Stimulated activated CD4-positive, alpha-beta T cell treated with anti-CD3 and anti-CD28 coated beads, Interleukin-2, amount 100 ng/mL, for 48 hours (primary cell): ENCODE data around the gene RNF181.
"Not testable (repeated sequence)": the region's sequence is repeated elsewhere in the genome, so short reads cannot be mapped to it uniquely, and the experiment has no call there.

Experiments
- DNase-seq, 2 donors: peaks; one replicate each; pipeline ENCODE4 v3.0.0-alpha.2; 2020

Gene RNF181

DNA sequence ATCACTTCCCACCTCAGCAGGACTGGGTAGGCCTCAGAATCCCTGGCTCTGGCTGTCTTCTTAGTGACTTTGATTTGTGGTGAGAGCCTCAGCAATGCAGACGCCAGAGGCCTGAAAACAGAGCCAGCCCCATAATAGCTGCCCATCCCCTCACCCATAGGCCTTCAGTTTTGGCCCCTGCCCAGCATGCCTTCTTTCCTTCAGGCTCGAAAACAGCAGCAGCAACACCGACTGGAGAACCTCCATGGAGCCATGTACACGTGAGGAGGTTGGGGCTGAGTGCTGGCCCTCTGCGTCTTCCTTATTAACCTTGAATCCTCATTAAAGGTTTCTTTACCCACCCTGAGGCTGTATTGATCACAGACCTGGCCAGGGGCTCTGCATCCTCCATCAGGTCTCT, 1.7 kb downstream of the RNF181 start:
- DNase-seq: no peak

- no peak for DNase-seq
Observed at GRCh38 chr2:85598594-85599340, 3.2 kb downstream of the RNF181 start.

DNA sequence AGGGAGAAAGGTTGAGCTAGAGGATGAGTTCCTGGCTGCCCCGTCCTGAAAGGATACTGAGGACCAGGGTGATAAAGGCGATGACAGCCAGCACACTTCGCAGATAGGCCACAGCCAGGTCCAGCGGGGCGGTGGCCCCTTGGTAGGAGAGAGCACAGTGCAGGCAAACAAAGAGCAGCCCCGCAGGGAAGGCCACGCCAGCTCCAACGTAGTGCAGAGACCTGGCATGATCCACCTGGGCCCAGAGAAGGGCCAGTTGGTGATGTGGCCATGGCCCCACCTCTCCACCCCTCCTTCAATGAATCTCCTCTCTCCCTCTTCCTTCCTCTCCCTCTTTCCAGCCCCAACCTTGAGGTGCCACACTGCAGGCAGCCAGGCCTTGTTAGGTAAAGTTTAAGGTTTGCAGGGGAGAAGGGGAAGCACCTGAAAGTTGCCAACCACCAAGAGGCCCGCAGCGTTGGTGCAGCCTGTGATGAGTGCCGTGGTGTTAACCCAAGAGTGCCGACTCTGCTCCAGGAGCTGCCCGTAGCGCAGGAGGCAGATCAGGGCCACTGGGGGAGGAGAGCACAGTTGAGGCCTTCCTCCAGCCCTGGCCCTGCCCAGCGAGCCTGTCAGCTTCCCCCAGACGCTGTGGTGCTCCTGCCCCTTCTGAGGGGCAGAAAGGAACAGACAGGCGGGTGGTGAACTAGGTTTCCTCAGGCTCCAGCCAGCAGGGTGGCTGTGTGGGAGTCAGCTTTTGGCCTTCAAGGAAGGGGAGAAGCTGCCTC, 4.1 kb downstream of the RNF181 start:
- no peak for DNase-seq

DNA sequence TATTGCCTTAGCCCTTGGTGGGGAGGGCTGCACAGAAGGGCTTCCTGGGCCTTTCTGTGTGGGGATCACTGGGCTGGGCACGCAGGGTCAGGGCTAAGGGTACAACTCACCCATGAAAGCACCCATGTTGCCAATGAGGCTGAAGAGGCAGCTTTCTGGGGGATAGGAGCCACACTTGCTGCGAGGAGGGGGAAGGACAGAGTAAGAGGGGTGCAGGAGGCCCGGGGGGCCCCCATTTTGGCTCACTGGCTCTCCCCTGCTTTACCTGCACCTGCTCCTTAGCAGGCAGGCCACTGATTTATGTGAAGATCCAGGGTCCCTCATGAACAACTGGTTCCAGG, 4.7 kb downstream of the RNF181 start:
- no peak for DNase-seq

GRCh38 chr2:85600951-85601770, 5.6 kb downstream of the RNF181 start:
- DNase-seq: no peak

GRCh38 chr2:85601771-85602475, 6.4 kb downstream of the RNF181 start:
- DNase-seq: no peak

DNA sequence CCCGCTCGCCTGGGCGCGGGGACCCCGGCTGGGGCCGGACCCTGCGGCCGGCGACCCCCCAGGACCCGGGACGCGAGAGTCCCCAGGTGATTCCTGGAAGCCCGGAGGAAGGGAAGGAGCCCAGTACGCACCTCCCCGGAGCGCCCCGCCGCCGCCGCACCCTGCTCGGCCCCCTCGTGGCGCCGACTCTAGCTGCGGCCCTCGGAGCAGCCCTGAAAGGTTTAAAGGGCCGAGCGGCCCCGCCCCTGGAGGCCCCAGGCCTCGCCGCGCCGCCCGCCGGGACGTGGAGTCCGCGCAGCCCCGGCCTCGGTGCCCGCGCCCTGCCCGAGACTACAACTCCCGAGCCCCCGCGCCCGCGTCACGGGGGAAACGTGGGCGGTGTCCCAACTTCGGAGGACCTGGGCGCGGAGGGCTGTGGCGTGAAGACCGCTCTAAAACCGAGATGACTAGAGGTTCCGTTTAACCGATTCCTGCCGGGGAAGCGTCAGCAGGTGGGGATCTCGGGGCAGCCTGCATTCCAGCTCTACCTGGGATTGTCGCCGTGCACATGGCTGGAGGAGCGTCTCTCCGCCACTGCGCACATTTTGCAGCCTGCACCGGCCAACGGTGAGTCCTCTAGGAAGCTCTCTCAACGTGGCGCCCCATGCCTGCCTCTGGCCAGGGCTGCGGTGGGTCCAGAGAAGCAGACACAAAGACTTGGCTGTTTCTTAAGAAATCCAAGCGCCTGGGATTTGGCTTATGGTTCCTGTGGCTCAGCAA, 7.1 kb downstream of the RNF181 start, which contains the start of gene TMEM150A:
TSS of gene TMEM150A (minus strand) at position 223 of the 759 bp plus-strand sequence. CDS start 750 bp downstream, outside the sequence.
- peak; percentile 81 to 84 for DNase-seq

DNA sequence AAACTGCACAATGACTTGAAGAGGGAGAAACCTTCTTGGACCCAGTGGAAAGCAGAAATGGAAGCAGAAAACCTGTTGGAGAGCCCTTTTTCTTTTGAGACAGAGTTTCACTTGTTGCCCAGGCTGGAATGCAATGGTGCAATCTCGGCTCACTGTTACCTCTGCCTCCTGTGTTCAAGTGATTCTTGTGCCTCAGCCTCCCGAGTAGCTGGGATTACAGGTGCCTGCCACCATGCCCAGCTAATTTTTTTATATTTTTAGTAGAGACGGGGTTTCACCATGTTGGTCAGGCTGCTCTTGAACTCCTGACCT, 8.5 kb downstream of the RNF181 start:
- DNase-seq: not testable (repeated sequence)

DNA sequence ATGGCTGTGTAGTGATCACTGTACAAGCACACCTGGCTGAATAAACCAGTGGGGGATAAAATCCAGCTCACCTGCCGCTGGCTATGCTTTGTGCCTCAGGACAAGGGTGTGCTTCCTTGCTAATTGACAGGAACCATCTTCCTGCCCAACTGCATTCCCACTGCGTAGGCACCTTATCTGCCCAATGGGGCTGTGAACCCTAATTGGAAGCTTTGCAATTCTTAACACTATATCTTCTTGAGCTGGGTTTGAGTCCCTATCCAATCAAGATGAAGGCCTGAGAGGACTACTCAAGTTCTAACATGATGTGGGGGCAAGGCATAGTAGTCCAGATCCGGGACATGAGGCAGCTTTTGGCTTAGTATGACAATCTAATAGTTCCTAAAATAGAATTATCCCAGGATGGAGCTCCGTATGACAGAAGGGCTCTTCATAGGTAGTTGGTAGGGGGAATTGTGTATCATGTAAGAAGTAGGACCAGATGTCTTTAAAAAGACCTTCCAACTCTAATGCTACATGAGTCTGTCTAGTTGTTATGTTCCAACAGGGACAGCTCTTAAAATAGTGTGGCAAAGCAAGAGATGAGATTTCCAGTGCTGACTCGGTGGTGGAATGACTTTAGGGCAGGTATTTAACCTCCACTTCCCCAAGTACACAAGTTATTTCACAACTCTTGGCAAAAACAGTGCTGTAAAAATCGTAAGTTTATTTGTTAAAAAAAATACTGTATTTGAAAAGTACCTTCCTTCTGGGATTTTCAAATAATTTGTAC, 9.2 kb downstream of the RNF181 start:
- no peak for DNase-seq

- no peak for DNase-seq
Observed at GRCh38 chr2:85605406-85606115, 10.0 kb downstream of the RNF181 start.

- DNase-seq: no peak
Observed at GRCh38 chr2:85606116-85606455, 10.5 kb downstream of the RNF181 start.

GRCh38 chr2:85607268-85608215, 12.0 kb downstream of the RNF181 start:
- DNase-seq: no peak

GRCh38 chr2:85611217-85611704, 15.7 kb downstream of the RNF181 start:
- DNase-seq: no peak

GRCh38 chr2:85611705-85612587, 16.4 kb downstream of the RNF181 start, which contains the start of gene C2orf68:
C2orf68 (minus strand) TSS chr2:85612066; CDS start chr2:85611984, 82 bp downstream.
- DNase-seq: peak; percentile 80 to 86

GRCh38 chr2:85613717-85614515, 18.4 kb downstream of the RNF181 start:
- DNase-seq: no peak

DNA sequence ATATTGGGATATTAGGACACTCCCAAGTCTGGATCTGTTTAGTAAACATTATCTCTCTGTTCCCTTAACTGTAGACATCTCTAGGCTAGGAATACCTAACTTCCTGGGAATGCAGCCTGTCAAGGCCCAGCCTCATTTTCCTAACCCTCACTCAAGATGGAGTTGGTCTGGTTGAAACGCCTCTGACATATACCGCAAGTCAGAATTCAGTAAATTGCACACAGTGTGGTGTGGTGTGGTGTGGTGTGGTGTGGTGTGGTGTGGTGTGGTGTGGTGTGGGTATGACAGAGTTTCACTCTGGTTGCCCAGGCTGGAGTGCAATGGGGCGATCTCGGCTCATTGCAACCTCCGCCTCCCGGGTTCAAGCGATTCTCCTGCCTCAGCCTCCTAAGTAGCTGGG, 19.2 kb downstream of the RNF181 start:
- DNase-seq: not testable (repeated sequence)

- no peak for DNase-seq
Observed at GRCh38 chr2:85615413-85615728, 19.8 kb downstream of the RNF181 start.
